ENCODE results near the gene KLHL4.

The KLHL4 gene

DNA sequence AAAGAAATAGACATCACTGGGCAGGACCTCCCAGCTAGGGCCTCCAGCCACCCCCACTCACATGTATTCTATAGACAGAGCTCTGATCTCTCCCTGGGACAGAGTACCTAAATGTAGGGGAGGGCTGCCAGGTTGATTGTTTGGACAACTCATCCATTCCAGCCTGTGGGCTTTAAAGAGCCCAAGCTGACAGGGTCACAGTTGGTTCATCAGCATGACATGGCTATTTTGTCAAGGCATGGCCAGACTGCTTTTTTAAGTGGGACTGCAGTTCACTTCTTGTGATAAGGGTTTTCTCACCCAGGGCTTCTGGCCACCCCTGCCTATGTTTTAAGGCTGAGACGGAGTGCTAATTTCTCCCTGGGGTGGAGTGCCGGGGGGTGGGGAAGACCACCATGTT is 63.3 kb downstream of the KLHL4 start:
- no peak overlapping the region for H3K27ac ChIP-seq
- TF ChIP-seq, protein P1, sequence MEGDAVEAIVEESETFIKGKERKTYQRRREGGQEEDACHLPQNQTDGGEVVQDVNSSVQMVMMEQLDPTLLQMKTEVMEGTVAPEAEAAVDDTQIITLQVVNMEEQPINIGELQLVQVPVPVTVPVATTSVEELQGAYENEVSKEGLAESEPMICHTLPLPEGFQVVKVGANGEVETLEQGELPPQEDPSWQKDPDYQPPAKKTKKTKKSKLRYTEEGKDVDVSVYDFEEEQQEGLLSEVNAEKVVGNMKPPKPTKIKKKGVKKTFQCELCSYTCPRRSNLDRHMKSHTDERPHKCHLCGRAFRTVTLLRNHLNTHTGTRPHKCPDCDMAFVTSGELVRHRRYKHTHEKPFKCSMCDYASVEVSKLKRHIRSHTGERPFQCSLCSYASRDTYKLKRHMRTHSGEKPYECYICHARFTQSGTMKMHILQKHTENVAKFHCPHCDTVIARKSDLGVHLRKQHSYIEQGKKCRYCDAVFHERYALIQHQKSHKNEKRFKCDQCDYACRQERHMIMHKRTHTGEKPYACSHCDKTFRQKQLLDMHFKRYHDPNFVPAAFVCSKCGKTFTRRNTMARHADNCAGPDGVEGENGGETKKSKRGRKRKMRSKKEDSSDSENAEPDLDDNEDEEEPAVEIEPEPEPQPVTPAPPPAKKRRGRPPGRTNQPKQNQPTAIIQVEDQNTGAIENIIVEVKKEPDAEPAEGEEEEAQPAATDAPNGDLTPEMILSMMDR (conservative IDR thresholded peaks at IDR 0.05), result no peak
- TF ChIP-seq ZFX (IDR thresholded peaks at IDR 0.05), result no peak

DNA sequence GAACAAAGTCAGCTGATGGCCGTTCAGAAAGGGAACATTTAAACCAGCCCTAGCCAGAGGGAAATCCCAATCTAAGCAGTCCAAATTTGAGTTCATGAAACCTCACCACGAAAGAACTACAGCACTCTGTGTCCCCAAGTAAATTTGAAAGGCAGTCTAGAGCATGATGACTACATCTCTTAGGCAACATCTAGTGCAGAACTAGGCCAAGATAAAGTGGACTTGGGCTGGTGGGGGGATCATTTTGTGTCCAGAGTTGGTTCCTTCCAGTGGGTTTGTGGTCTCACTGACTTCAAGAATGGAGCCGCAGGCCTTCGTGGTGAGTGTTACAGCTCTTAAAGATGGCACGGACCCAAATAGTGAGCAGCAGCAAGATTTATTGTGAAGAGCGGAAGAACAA is 64.9 kb downstream of the KLHL4 start:
- H3K27ac ChIP-seq, result no peak overlapping the region
- TF ChIP-seq ZFX (IDR thresholded peaks at IDR 0.05), result no peak
- TF ChIP-seq, protein P1 (conservative IDR thresholded peaks at IDR 0.05), result no peak

DNA sequence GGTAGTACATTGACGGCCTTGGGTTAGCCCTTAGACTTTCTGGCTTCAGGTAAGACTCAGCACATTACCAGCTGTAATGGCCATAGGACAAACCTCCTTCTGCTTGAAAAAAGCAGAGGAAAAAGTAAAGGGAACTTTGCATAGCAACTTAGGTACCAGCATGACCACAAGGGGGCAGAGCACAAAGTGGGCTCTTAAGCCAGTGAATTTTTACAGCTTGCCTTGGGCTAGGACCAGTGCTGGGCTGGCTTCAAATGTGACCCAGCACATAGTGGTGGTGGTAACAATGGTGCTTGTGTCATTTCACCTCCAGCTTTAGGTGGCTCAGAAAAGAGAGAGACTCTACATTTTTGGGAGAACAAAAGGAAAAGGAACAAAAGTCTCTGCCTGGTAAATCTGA is 66.1 kb downstream of the KLHL4 start:
- TF ChIP-seq, protein P1 (conservative IDR thresholded peaks at IDR 0.05), result peak; percentile 64
- TF ChIP-seq ZFX (IDR thresholded peaks at IDR 0.05), result no peak
- no peak overlapping the region for H3K27ac ChIP-seq

DNA sequence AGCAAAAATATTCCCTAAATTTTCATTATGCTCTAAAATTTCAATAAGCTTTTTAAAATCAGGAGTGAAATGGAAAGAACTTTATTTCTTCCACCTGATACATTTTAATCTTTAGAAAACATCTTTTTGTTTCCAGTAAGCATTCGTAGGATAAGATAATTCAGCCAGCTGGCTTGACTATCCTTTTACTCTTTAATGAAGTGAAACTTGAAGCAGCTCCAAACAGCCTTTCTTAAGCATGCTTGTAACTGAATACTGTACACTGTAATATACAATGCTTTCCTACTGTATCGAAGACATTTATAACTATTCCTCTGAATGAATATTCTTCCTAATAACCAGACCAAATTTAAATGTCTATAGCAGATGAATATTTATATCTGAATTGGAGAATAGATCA is 98.8 kb downstream of the KLHL4 start:
- TF ChIP-seq ZFX (IDR thresholded peaks at IDR 0.05), result no peak
- TF ChIP-seq, protein P1 (conservative IDR thresholded peaks at IDR 0.05), result no peak
- no peak overlapping the region for H3K27ac ChIP-seq

DNA sequence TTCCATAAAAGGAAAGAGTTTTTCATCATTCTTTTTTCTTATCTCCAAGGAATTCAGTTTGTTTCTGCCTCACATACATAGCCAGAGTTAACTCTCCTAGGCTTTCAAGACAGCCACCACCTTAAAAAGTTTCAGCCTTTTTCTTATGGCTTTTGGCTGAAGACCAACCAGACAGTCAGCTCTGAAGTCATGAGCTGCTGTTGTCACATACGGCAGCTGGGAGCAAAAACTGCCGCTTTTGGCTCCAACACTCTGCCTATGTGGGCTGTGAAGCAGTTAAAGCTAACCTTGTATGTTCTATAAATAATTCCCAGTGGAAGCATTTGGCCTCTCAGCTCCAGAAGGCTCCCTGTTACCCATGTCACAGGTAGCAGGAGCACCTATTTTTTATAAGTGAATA is 104.1 kb downstream of the KLHL4 start:
- no peak overlapping the region for H3K27ac ChIP-seq
- no peak for TF ChIP-seq ZFX (IDR thresholded peaks at IDR 0.05)
- TF ChIP-seq, protein P1 (conservative IDR thresholded peaks at IDR 0.05), result no peak

DNA sequence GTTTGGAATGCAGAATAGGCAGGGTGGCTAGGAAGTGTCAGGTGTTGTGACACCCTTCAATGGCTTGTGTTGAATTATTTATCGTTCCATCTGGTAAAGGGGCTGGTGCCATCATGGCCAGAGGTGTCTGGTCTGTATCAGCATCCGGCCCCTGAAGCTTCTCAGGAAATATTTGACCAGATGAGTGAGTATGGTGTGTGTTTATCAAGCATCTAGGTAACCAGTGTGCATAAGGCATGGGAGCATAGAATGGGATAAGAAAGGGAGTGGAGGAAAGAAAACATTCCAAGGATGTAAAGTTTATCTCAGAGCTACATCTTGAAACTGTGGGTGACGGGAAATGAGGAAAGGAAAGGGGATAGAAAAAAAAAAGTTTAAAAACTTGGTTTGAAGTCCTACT is 109.4 kb downstream of the KLHL4 start:
- no peak overlapping the region for H3K27ac ChIP-seq
- no peak for TF ChIP-seq ZFX (IDR thresholded peaks at IDR 0.05)
- TF ChIP-seq, protein P1 (conservative IDR thresholded peaks at IDR 0.05), result no peak

DNA sequence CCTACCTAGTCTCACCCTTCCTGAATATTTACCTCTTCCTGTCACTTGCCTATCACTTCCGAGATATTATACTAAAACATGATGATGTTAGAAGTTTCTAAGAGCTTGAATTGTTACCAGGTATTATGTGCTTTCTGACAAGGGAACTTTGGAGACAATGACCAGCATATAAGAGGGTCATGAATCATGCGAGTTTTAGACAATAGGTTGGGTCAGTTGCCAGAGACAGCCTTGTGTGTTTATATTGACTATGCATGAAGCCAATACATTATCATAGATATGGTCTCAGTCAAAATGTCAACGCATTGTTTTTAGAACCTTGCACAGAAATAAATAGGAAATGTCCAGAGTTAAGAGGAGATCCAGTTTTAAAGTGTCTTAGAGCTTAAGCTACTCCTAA is 116.8 kb downstream of the KLHL4 start:
- TF ChIP-seq ZFX (IDR thresholded peaks at IDR 0.05), result no peak
- TF ChIP-seq, protein P1 (conservative IDR thresholded peaks at IDR 0.05), result no peak
- H3K27ac ChIP-seq, result no peak overlapping the region
